HL-60 (cell line): ENCODE measurements around the gene C11orf97.

Experiments
- CTCF ChIP-seq: IDR thresholded peaks from one replicate; pipeline ENCODE4 v1.5.1; 2011; ENCODE audit warnings: low read length, control low read depth, inconsistent platforms; ENCODE audit not compliant: insufficient read depth
- POLR2AphosphoS5 ChIP-seq: IDR thresholded peaks from 2 replicates; pipeline ENCODE4 v1.6.1; 2012; ENCODE audit warnings: low read depth

DNA sequence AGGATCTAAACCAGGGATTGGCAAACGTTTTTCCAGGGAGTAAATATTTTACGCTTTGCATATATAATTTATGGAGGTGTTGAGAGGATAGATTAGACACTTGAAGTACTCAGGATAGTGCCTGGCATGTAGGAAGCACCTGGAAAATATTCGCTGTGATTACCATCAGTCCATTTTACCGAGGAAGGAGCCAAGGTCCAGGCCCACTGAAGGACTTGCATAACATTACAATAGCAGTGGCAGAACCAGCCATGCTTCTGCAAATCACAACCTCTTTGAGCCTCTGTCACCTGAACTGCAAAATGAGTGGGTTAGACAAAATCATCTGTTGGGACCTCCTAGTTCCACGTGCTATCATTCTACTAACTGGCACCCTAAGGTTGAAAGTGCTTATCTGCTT lies 36.9 kb downstream of the C11orf97 start:
- TF ChIP-seq CTCF (no peak), POLR2AphosphoS5 (peak; percentile 61; the same call in 1 of the 2 replicates)
